AG04450 (cell line): Measurements from ENCODE around the gene SLIT3. TPM values are rescaled to one million over a fixed set of nuclear protein-coding genes. Genes with fewer than 3 reads are reported as not detected.

Source experiments
- CTCF ChIA-PET: fragments of 300-600, 350-600 bp; formaldehyde crosslinking; extraction: SDS; loops from one replicate; lab custom pipeline; 2022; ENCODE audit warnings: antibody characterized with exemption, inconsistent platforms; lab: Charles Lee
- POLR2A ChIA-PET: fragments of 350-600 bp; formaldehyde crosslinking; extraction: SDS; loops from one replicate; lab custom pipeline; 2021; ENCODE audit warnings: antibody characterized with exemption, inconsistent platforms; lab: Yijun Ruan, JAX
- DNase-seq: peaks from one replicate; pipeline ENCODE4 v3.0.0-alpha.2; 2011; ENCODE audit warnings: low read depth, low spot score
- H3K27ac ChIP-seq: one replicate; pipeline ENCODE4 v1.5.1; 2012; ENCODE audit warnings: low read depth, low read length, control low read depth
- H3K27me3 ChIP-seq: one replicate; pipeline ENCODE4 v1.6.0; 2012; ENCODE audit warnings: low read length; ENCODE audit not compliant: control insufficient read depth, insufficient read depth
- H3K4me3 ChIP-seq: 2 replicates; pipeline ENCODE4 v1.5.1; 2011; ENCODE audit warnings: mild to moderate bottlenecking, low read depth, low read length, control low read depth
- H3K9me3 ChIP-seq: 2 replicates; pipeline ENCODE4 v1.5.1; 2012; ENCODE audit warnings: low read length; ENCODE audit not compliant: control insufficient read depth, insufficient read depth
- polyA plus RNA-seq: library from polyadenylated mRNA; depleted of rRNA; stranded (reverse); fragments of >200 nt; gene quantifications from 2 replicates; pipeline ENCODE4 v1.2.3, GENCODE V29; 2011
- TF ChIP-seq, protein P1 (sequence below): IDR thresholded peaks from 2 replicates; pipeline ENCODE4 v1.5.1; 2011; ENCODE audit warnings: low read depth, low read length, control low read depth, inconsistent platforms

The SLIT3 gene
- polyA plus RNA-seq, 1 experiment, result 0.26 TPM

GRCh38 chr5:168713051-168713450 is 587.9 kb downstream of the SLIT3 start:
- no peak overlapping the region for H3K4me3 ChIP-seq
- no peak for DNase-seq
- POLR2A ChIA-PET, result no interaction called here
- H3K27ac ChIP-seq, result peak overlapping the region; percentile 75
- H3K27me3 ChIP-seq, result no peaks in the 10 kb centered on the region
- CTCF ChIA-PET, result interaction anchor here (0.7 kb wide), 1 partner anchor 274 kb away, joined by 3 read pairs; no protein-coding TSS in a partner anchor
- TF ChIP-seq, protein P1, sequence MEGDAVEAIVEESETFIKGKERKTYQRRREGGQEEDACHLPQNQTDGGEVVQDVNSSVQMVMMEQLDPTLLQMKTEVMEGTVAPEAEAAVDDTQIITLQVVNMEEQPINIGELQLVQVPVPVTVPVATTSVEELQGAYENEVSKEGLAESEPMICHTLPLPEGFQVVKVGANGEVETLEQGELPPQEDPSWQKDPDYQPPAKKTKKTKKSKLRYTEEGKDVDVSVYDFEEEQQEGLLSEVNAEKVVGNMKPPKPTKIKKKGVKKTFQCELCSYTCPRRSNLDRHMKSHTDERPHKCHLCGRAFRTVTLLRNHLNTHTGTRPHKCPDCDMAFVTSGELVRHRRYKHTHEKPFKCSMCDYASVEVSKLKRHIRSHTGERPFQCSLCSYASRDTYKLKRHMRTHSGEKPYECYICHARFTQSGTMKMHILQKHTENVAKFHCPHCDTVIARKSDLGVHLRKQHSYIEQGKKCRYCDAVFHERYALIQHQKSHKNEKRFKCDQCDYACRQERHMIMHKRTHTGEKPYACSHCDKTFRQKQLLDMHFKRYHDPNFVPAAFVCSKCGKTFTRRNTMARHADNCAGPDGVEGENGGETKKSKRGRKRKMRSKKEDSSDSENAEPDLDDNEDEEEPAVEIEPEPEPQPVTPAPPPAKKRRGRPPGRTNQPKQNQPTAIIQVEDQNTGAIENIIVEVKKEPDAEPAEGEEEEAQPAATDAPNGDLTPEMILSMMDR, result no peak
- no peaks in the 10 kb centered on the region for H3K9me3 ChIP-seq

- ChIA-PET CTCF (interaction anchor here (0.5 to 0.7 kb wide), 3 partner anchors 34 to 275 kb away, joined by 3 read pairs; no protein-coding TSS in a partner anchor), POLR2A (no interaction called here)
- TF ChIP-seq, protein P1, result no peak
- peak overlapping the region; percentile 75 for H3K27ac ChIP-seq
- no peaks in the 10 kb centered on the region for H3K9me3 ChIP-seq
- DNase-seq, result peak; percentile 79
- H3K4me3 ChIP-seq, result no peak overlapping the region
- no peaks in the 10 kb centered on the region for H3K27me3 ChIP-seq
Observed at GRCh38 chr5:168712280-168712924, 588.5 kb downstream of the SLIT3 start.

DNA sequence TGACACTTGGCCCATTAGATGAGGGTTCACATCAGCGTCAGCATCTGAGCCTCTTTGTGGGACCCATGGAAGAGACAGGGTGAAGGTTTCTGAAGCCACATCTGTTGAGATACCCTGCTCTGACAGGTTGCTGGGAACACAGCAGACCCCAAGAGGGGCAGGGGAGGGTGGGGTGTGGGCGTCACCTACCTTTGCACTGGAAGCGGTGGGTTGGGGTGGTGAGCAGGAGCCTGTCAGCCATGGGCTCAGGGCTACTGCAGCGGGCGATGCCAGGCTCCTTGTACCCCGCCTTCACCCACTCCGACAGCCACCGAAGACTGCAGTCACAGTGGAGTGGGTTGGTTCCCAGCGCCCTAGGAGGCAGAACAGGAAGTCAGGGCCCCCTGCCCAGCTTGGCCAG is 590.2 kb downstream of the SLIT3 start:
- Histone ChIP-seq H3K9me3 (no peaks in the 10 kb centered on the region), H3K27me3 (no peaks in the 10 kb centered on the region), H3K27ac (no peak overlapping the region), H3K4me3 (no peak overlapping the region)
- TF ChIP-seq, protein P1, result no peak
- CTCF ChIA-PET, result no interaction called here
- POLR2A ChIA-PET, result no interaction called here
- no peak for DNase-seq

DNA sequence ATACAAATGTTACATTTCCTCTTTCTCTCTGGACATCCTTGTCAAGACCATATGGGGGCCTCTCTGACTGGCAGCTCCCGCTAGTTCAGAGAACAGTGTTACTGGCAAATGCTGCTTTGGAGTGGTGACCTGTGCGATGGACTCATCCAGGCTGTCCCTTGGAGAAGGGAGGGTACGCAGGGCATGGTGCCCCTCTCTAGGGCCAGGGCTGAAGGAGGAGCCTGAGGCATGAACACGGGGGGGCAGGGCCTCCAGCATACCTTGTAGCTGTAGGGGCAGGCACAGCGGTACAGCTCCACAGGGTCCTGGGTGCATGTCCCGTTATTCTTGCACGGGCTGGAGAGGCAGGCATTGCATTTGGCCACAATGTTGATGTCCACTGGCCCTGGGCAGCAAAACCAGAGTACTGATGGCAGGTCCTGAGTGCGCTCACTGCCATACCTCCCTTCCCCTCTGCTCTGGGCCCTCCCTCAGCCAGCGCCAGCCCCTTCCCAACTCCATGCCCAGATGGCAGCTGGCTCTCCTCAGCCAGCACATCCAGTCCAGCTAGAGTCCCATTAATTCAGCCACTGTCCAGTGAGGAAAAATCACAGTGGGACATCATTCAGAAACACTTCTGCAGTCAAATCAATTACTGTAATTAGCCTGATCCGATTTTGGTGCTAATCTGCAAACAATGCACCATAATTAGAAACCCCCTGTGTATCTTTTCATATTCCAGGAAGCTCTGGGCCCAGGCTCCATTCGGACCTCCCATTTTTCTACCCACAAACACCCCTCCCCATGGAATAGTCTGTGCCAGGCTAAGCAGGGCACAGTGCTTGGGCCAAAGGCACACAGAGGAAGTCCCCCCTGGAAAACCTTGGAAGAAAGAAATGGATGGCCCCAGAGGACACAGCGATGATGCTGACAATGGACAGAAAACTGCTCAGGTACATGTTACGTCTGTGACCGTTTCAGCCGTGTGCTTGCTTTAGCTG is 592.9 kb downstream of the SLIT3 start:
- CTCF ChIA-PET, result interaction anchor here (1.6 kb wide), 1 partner anchor 280 kb away, joined by 4 read pairs; no protein-coding TSS in a partner anchor
- DNase-seq, result no peak
- Histone ChIP-seq H3K9me3 (no peaks in the 10 kb centered on the region), H3K27ac (no peak overlapping the region), H3K27me3 (no peaks in the 10 kb centered on the region), H3K4me3 (no peak overlapping the region)
- POLR2A ChIA-PET, result no interaction called here
- TF ChIP-seq, protein P1, result no peak

- Histone ChIP-seq H3K4me3 (no peak overlapping the region), H3K9me3 (no peaks in the 10 kb centered on the region), H3K27me3 (no peaks in the 10 kb centered on the region), H3K27ac (no peak overlapping the region)
- ChIA-PET POLR2A (no interaction called here), CTCF (interaction anchor here (1.4 to 2.2 kb wide), 3 partner anchors 280 to 874 kb away, joined by 5 to 9 read pairs (median 7); no protein-coding TSS in a partner anchor)
- no peak for DNase-seq
- TF ChIP-seq, protein P1, result peak; percentile 65
Observed at GRCh38 chr5:168706655-168707069, 594.3 kb downstream of the SLIT3 start.
